Measurements from ENCODE around the gene ELOVL2. TPM values are rescaled to one million over a fixed set of nuclear protein-coding genes. Genes with fewer than 3 reads are reported as not detected.
"Not testable (repeated sequence)": the region's sequence is repeated elsewhere in the genome, so short reads cannot be mapped to it uniquely, and the experiment has no call there.

The ELOVL2 gene
- total RNA-seq, 2 donors from 2014 or later = 0.41 to 0.78 TPM

DNA sequence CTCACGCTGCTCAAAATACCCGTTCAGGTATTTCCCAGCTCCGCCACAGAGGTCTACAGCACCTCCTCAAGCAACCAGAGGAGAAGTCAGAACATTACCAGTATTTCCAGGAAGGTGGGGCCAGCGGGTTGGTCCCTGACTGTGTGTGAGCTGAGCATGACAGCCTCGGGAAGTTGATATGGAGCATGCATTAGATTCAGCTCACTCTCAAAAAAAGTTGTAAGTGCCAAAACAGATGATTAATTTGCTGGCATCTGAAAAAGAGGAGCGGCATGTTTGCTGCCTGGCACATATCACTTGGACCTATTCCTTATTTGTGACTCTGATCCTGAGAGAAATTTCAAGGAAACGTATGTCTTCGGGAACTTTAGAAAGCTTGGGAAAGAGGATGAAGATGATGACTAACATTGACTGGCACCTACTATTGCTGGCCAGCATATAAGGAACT lies 32.3 kb downstream of the ELOVL2 start:
- no peaks in the 10 kb centered on the region for H3K4me1 ChIP-seq (ENCODE audit: control insufficient read depth in 1 of 2, low read depth in 2 of 2)
- DNase-seq (ENCODE audit: low spot score) (no peak), ATAC-seq (ENCODE audit: insufficient number of reproducible peaks, low FRiP score, low read depth) (no peak)
- H3K4me3 ChIP-seq = no peak overlapping the region
- no peaks in the 10 kb centered on the region for H3K27me3 ChIP-seq (replicated peaks; ENCODE audit: insufficient read depth)
- TF ChIP-seq, protein P1, sequence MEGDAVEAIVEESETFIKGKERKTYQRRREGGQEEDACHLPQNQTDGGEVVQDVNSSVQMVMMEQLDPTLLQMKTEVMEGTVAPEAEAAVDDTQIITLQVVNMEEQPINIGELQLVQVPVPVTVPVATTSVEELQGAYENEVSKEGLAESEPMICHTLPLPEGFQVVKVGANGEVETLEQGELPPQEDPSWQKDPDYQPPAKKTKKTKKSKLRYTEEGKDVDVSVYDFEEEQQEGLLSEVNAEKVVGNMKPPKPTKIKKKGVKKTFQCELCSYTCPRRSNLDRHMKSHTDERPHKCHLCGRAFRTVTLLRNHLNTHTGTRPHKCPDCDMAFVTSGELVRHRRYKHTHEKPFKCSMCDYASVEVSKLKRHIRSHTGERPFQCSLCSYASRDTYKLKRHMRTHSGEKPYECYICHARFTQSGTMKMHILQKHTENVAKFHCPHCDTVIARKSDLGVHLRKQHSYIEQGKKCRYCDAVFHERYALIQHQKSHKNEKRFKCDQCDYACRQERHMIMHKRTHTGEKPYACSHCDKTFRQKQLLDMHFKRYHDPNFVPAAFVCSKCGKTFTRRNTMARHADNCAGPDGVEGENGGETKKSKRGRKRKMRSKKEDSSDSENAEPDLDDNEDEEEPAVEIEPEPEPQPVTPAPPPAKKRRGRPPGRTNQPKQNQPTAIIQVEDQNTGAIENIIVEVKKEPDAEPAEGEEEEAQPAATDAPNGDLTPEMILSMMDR (IDR thresholded peaks at IDR 0.05) = no peak
- no peaks in the 10 kb centered on the region for H3K36me3 ChIP-seq
- no peaks in the 10 kb centered on the region for H3K9me3 ChIP-seq
- no peak overlapping the region for H3K27ac ChIP-seq

DNA sequence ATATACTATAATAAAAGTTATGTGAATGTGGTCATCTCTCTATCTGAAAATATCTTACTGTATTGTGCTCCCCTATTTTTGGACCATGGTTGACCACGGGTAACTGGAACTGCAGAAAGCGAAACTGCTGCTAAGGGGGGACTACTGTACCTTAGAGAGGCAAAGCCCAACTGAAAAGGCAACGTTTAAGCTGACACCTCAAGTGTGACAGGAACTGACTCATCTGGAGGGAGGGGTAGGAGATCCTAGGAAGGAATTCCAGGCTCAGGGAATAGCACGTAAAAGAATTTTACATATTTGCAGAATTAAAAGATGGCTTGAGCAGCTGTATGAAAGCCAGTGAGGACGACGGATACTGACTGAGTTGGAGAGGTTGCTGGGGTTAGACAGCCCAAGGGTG lies 34.8 kb downstream of the ELOVL2 start:
- no peak overlapping the region for H3K27ac ChIP-seq
- H3K9me3 ChIP-seq = no peaks in the 10 kb centered on the region
- no peak overlapping the region for H3K4me3 ChIP-seq
- H3K36me3 ChIP-seq = no peaks in the 10 kb centered on the region
- no peaks in the 10 kb centered on the region for H3K4me1 ChIP-seq (ENCODE audit: control insufficient read depth in 1 of 2, low read depth in 2 of 2)
- ATAC-seq (ENCODE audit: insufficient number of reproducible peaks, low FRiP score, low read depth) = no peak
- TF ChIP-seq, protein P1 (IDR thresholded peaks at IDR 0.05) = no peak
- no peaks in the 10 kb centered on the region for H3K27me3 ChIP-seq (replicated peaks; ENCODE audit: insufficient read depth)
- DNase-seq (ENCODE audit: low spot score) = no peak

DNA sequence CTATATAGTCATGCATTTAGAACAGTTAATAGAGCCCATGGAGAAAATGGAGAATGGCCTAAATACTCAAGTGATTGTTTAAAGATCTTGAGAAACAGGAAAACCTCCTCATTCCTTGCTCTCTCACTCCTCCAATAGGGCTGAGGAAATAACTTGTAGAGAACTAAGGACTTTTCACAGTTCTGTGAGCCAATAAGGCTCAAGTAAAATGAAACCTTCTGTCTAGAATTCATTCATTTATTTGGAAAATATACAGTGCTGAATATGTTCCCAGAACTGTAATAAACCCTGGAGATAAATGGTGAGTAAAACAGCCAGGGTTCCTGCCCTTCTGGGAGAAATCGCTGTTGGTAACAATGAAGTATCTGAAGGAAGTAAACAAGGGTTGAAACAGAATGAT lies 35.3 kb downstream of the ELOVL2 start:
- no peaks in the 10 kb centered on the region for H3K27me3 ChIP-seq (replicated peaks; ENCODE audit: insufficient read depth)
- DNase-seq (ENCODE audit: low spot score) (no peak), ATAC-seq (ENCODE audit: insufficient number of reproducible peaks, low FRiP score, low read depth) (no peak)
- no peaks in the 10 kb centered on the region for H3K9me3 ChIP-seq
- no peak overlapping the region for H3K27ac ChIP-seq
- no peaks in the 10 kb centered on the region for H3K36me3 ChIP-seq
- no peaks in the 10 kb centered on the region for H3K4me1 ChIP-seq (ENCODE audit: control insufficient read depth in 1 of 2, low read depth in 2 of 2)
- TF ChIP-seq, protein P1 (IDR thresholded peaks at IDR 0.05) = no peak
- no peak overlapping the region for H3K4me3 ChIP-seq

DNA sequence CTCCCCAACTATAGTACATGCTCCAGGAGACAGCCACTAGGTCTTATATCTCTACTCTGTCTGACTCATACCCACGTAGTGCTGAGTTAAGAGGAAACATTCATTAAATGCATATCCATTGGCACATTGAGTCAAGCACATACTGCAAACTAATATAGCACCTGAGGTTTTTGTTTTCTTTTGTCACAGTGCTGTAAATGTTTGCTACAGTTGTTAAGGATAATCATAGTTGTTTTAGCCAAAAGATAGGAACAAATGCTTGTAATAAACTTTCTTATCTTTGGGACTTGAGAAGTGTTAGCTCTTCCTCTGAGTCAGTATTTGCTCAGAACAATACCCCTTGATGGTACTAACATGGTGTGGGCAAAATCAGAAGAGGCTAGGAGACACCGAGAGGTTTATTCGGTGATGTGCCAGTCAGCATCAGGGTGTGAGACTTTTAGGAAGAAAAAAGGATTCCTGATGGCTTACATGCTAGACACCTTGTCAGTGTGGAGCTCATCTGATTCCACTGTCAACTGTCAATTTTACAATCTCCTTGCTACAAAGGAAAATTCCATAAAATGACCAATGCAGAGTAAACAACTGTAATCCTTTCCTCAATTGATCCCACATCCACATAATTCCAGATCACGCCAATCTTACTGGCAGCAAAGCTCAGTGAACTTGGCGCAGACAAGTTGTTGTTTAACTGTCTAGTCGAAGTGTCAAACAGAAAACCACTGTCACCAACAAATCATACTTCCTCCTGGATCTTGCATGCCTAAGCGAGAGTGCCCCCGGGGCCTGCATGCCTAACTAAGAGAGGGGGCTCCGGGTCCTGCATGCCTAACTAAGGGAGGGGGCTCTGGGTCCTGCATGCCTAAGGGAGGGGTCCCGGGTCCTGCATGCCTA lies 36.1 kb downstream of the ELOVL2 start:
- no peaks in the 10 kb centered on the region for H3K4me1 ChIP-seq (ENCODE audit: control insufficient read depth in 1 of 2, low read depth in 2 of 2)
- H3K27me3 ChIP-seq (replicated peaks; ENCODE audit: insufficient read depth) = no peaks in the 10 kb centered on the region
- H3K36me3 ChIP-seq = no peaks in the 10 kb centered on the region
- H3K4me3 ChIP-seq = no peak overlapping the region
- DNase-seq (ENCODE audit: low spot score) (no peak), ATAC-seq (ENCODE audit: insufficient number of reproducible peaks, low FRiP score, low read depth) (no peak)
- no peak overlapping the region for H3K27ac ChIP-seq
- TF ChIP-seq, protein P1 (IDR thresholded peaks at IDR 0.05) = no peak
- no peaks in the 10 kb centered on the region for H3K9me3 ChIP-seq

DNA sequence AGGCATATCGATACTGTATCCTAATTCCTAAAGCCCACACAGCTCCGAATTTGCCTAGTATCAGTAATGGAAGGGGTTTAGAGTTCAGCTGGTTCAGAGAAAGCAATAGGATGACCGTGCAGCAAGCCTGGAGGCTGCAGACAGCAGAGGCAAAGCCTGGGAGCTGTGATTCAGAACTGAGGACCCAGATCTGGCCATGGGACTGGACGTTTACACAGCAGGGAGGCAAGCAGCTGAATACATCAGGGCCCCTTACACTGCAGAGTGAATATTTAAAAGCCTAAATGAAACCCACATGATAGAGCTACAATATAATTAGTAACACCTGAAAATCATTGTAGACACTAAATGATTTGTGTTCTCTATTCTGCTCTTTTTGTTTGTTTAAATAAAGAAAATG lies 38.0 kb downstream of the ELOVL2 start:
- Histone ChIP-seq H3K4me1 (ENCODE audit: control insufficient read depth in 1 of 2, low read depth in 2 of 2) (no peaks in the 10 kb centered on the region), H3K4me3 (no peak overlapping the region), H3K9me3 (no peaks in the 10 kb centered on the region), H3K27ac (no peak overlapping the region), H3K27me3 (replicated peaks; ENCODE audit: insufficient read depth) (no peaks in the 10 kb centered on the region), H3K36me3 (no peaks in the 10 kb centered on the region)
- DNase-seq (ENCODE audit: low spot score) (no peak), ATAC-seq (ENCODE audit: insufficient number of reproducible peaks, low FRiP score, low read depth) (no peak)
- TF ChIP-seq, protein P1 (IDR thresholded peaks at IDR 0.05) = no peak

DNA sequence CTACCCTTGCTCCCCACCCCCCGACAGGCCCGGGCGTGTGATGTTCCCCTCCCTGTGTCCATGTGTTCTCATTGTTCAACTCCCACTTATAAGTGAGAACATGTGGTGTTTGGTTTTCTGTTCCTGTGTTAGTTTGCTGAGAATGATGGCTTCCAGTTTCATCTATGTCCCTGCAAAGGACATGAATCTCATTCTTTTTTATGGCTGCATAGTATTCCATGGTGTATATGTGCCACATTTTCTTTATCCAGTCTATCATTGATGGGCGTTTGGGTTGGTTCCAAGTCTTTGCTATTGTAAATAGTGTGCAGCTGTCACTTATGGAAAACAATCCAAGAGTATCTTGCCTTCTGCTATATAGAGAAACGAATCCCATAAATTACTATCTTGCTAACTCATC lies 40.8 kb downstream of the ELOVL2 start:
- not testable (repeated sequence) for H3K9me3 ChIP-seq; DNase-seq (ENCODE audit: low spot score); H3K4me1 ChIP-seq (ENCODE audit: control insufficient read depth in 1 of 2, low read depth in 2 of 2); H3K36me3 ChIP-seq; H3K27ac ChIP-seq; H3K27me3 ChIP-seq (replicated peaks; ENCODE audit: insufficient read depth); ATAC-seq (ENCODE audit: insufficient number of reproducible peaks, low FRiP score, low read depth); H3K4me3 ChIP-seq

Measured in thoracic aorta (tissue), 2 donors.